ENCODE data around the gene MMP7.

The MMP7 gene

GRCh38 chr11:102544594-102544993, 14.0 kb upstream of the MMP7 start:
- no peak for DNase-seq
- H3K23ac ChIP-seq (ENCODE audit: low read length): no peak overlapping the region
- H3K4ac ChIP-seq (ENCODE audit: low read depth, low read length): no peak overlapping the region
- H2BK5ac ChIP-seq (ENCODE audit: low read depth, low read length, poor library complexity): no peak overlapping the region
- no peak overlapping the region for H4K8ac ChIP-seq (ENCODE audit: low read depth, low read length)
- H3K9ac ChIP-seq (ENCODE audit: low read length): no peak overlapping the region
- no peaks in the 10 kb centered on the region for H3K36me3 ChIP-seq (ENCODE audit: control insufficient read depth in 1 of 2, insufficient read depth in 2 of 2, low read length in 2 of 2)
- H3K18ac ChIP-seq (ENCODE audit: low read length): no peak overlapping the region
- no peak overlapping the region for H3K4me2 ChIP-seq (ENCODE audit: low read length)
- no peak overlapping the region for H4K12ac ChIP-seq (ENCODE audit: low read depth, low read length)
- H4K91ac ChIP-seq (ENCODE audit: low read depth, low read length): no peak overlapping the region
- H2AK5ac ChIP-seq (ENCODE audit: low read length): no peak overlapping the region
- no CpG with 5 or more reads among the region's 1 CpG for WGBS (ENCODE audit: extremely low coverage, insufficient coverage, insufficient read length)
- H2BK12ac ChIP-seq (ENCODE audit: low read length): no peak overlapping the region
- no peak overlapping the region for H2BK120ac ChIP-seq (ENCODE audit: insufficient read depth, low read length, poor library complexity)
- no peaks in the 10 kb centered on the region for H3K79me1 ChIP-seq (ENCODE audit: low read length)
- no peak overlapping the region for H2AFZ ChIP-seq (ENCODE audit: insufficient read depth, low read length, poor library complexity)
- H3K14ac ChIP-seq (ENCODE audit: low read length): no peak overlapping the region
- peaks cover 0 to under 1% of the 10 kb centered on the region in 2 experiments for H3K4me1 ChIP-seq (ENCODE audit: control insufficient read depth in 1 of 2, insufficient read depth in 2 of 2, low read length in 2 of 2)
- H3K27me3 ChIP-seq (ENCODE audit: insufficient read depth, low read length): no peaks in the 10 kb centered on the region
- H3K79me2 ChIP-seq (ENCODE audit: control insufficient read depth, insufficient read depth, low read length, poor library complexity): no peaks in the 10 kb centered on the region
- H3K9me3 ChIP-seq (ENCODE audit: insufficient read depth, low read depth, low read length): peaks cover under 1% of the 10 kb centered on the region
- no peak overlapping the region for H3K4me3 ChIP-seq (ENCODE audit: low read depth, low read length)
- H3K27ac ChIP-seq (ENCODE audit: low read depth, low read length): no peak overlapping the region

GRCh38 chr11:102539567-102539966, 9.0 kb upstream of the MMP7 start:
- no CpG with 5 or more reads among the region's 2 CpGs for WGBS (ENCODE audit: extremely low coverage, insufficient coverage, insufficient read length)
- H2AK5ac ChIP-seq (ENCODE audit: low read length): no peak overlapping the region
- H3K79me1 ChIP-seq (ENCODE audit: low read length): no peaks in the 10 kb centered on the region
- H3K27ac ChIP-seq (ENCODE audit: low read depth, low read length): no peak overlapping the region
- H3K23ac ChIP-seq (ENCODE audit: low read length): no peak overlapping the region
- H3K27me3 ChIP-seq (ENCODE audit: insufficient read depth, low read length): no peaks in the 10 kb centered on the region
- H4K91ac ChIP-seq (ENCODE audit: low read depth, low read length): no peak overlapping the region
- H4K8ac ChIP-seq (ENCODE audit: low read depth, low read length): no peak overlapping the region
- H3K9me3 ChIP-seq (ENCODE audit: insufficient read depth, low read depth, low read length): peaks cover 3% of the 10 kb centered on the region
- no peak overlapping the region for H3K18ac ChIP-seq (ENCODE audit: low read length)
- no peak overlapping the region for H3K4ac ChIP-seq (ENCODE audit: low read depth, low read length)
- H3K79me2 ChIP-seq (ENCODE audit: control insufficient read depth, insufficient read depth, low read length, poor library complexity): no peaks in the 10 kb centered on the region
- H2AFZ ChIP-seq (ENCODE audit: insufficient read depth, low read length, poor library complexity): no peak overlapping the region
- H3K4me3 ChIP-seq (ENCODE audit: low read depth, low read length): no peak overlapping the region
- no peak for DNase-seq
- H3K9ac ChIP-seq (ENCODE audit: low read length): no peak overlapping the region
- no peaks in the 10 kb centered on the region for H3K36me3 ChIP-seq (ENCODE audit: control insufficient read depth in 1 of 2, insufficient read depth in 2 of 2, low read length in 2 of 2)
- no peak overlapping the region for H4K12ac ChIP-seq (ENCODE audit: low read depth, low read length)
- peaks cover 0 to 3% of the 10 kb centered on the region in 2 experiments for H3K4me1 ChIP-seq (ENCODE audit: control insufficient read depth in 1 of 2, insufficient read depth in 2 of 2, low read length in 2 of 2)
- no peak overlapping the region for H2BK12ac ChIP-seq (ENCODE audit: low read length)
- no peak overlapping the region for H3K4me2 ChIP-seq (ENCODE audit: low read length)
- no peak overlapping the region for H2BK120ac ChIP-seq (ENCODE audit: insufficient read depth, low read length, poor library complexity)
- no peak overlapping the region for H2BK5ac ChIP-seq (ENCODE audit: low read depth, low read length, poor library complexity)
- H3K14ac ChIP-seq (ENCODE audit: low read length): no peak overlapping the region

- Histone ChIP-seq H3K79me1 (ENCODE audit: low read length) (no peaks in the 10 kb centered on the region), H3K9me3 (ENCODE audit: insufficient read depth, low read depth, low read length) (peaks cover 3% of the 10 kb centered on the region), H3K18ac (ENCODE audit: low read length) (no peak overlapping the region), H3K9ac (ENCODE audit: low read length) (no peak overlapping the region), H4K8ac (ENCODE audit: low read depth, low read length) (no peak overlapping the region), H4K91ac (ENCODE audit: low read depth, low read length) (no peak overlapping the region), H3K4ac (ENCODE audit: low read depth, low read length) (no peak overlapping the region), H3K36me3 (ENCODE audit: control insufficient read depth in 1 of 2, insufficient read depth in 2 of 2, low read length in 2 of 2) (no peaks in the 10 kb centered on the region), H3K4me3 (ENCODE audit: low read depth, low read length) (no peak overlapping the region), H3K4me1 (ENCODE audit: control insufficient read depth in 1 of 2, insufficient read depth in 2 of 2, low read length in 2 of 2) (peaks cover 0 to 3% of the 10 kb centered on the region in 2 experiments), H3K79me2 (ENCODE audit: control insufficient read depth, insufficient read depth, low read length, poor library complexity) (no peaks in the 10 kb centered on the region), H2BK12ac (ENCODE audit: low read length) (no peak overlapping the region), H3K14ac (ENCODE audit: low read length) (no peak overlapping the region), H3K4me2 (ENCODE audit: low read length) (no peak overlapping the region), H4K12ac (ENCODE audit: low read depth, low read length) (no peak overlapping the region), H2BK120ac (ENCODE audit: insufficient read depth, low read length, poor library complexity) (no peak overlapping the region), H3K27ac (ENCODE audit: low read depth, low read length) (no peak overlapping the region), H2AFZ (ENCODE audit: insufficient read depth, low read length, poor library complexity) (no peak overlapping the region), H2AK5ac (ENCODE audit: low read length) (no peak overlapping the region), H3K27me3 (ENCODE audit: insufficient read depth, low read length) (no peaks in the 10 kb centered on the region), H2BK5ac (ENCODE audit: low read depth, low read length, poor library complexity) (no peak overlapping the region), H3K23ac (ENCODE audit: low read length) (no peak overlapping the region)
- no CpG with 5 or more reads among the region's 4 CpGs for WGBS (ENCODE audit: extremely low coverage, insufficient coverage, insufficient read length)
- no peak for DNase-seq
Observed at GRCh38 chr11:102538932-102539331, 8.4 kb upstream of the MMP7 start.

GRCh38 chr11:102534261-102534872, 3.8 kb upstream of the MMP7 start:
- H3K18ac ChIP-seq (ENCODE audit: low read length): no peak overlapping the region
- peaks cover 0 to under 1% of the 10 kb centered on the region in 2 experiments for H3K4me1 ChIP-seq (ENCODE audit: control insufficient read depth in 1 of 2, insufficient read depth in 2 of 2, low read length in 2 of 2)
- no peak overlapping the region for H3K23ac ChIP-seq (ENCODE audit: low read length)
- H3K9me3 ChIP-seq (ENCODE audit: insufficient read depth, low read depth, low read length): peaks cover under 1% of the 10 kb centered on the region
- H3K79me2 ChIP-seq (ENCODE audit: control insufficient read depth, insufficient read depth, low read length, poor library complexity): no peaks in the 10 kb centered on the region
- no CpG with 5 or more reads among the region's 6 CpGs for WGBS (ENCODE audit: extremely low coverage, insufficient coverage, insufficient read length)
- H2BK5ac ChIP-seq (ENCODE audit: low read depth, low read length, poor library complexity): no peak overlapping the region
- no peak overlapping the region for H4K91ac ChIP-seq (ENCODE audit: low read depth, low read length)
- H4K12ac ChIP-seq (ENCODE audit: low read depth, low read length): no peak overlapping the region
- H2AK5ac ChIP-seq (ENCODE audit: low read length): no peak overlapping the region
- H3K4me3 ChIP-seq (ENCODE audit: low read depth, low read length): no peak overlapping the region
- H2BK12ac ChIP-seq (ENCODE audit: low read length): no peak overlapping the region
- H3K27me3 ChIP-seq (ENCODE audit: insufficient read depth, low read length): no peaks in the 10 kb centered on the region
- no peak overlapping the region for H3K9ac ChIP-seq (ENCODE audit: low read length)
- H3K36me3 ChIP-seq (ENCODE audit: control insufficient read depth in 1 of 2, insufficient read depth in 2 of 2, low read length in 2 of 2): no peaks in the 10 kb centered on the region
- H4K8ac ChIP-seq (ENCODE audit: low read depth, low read length): no peak overlapping the region
- H3K79me1 ChIP-seq (ENCODE audit: low read length): no peaks in the 10 kb centered on the region
- H3K14ac ChIP-seq (ENCODE audit: low read length): no peak overlapping the region
- no peak for DNase-seq
- H2AFZ ChIP-seq (ENCODE audit: insufficient read depth, low read length, poor library complexity): no peak overlapping the region
- no peak overlapping the region for H3K4me2 ChIP-seq (ENCODE audit: low read length)
- no peak overlapping the region for H3K4ac ChIP-seq (ENCODE audit: low read depth, low read length)
- no peak overlapping the region for H3K27ac ChIP-seq (ENCODE audit: low read depth, low read length)
- H2BK120ac ChIP-seq (ENCODE audit: insufficient read depth, low read length, poor library complexity): no peak overlapping the region
